ENCODE measurements around the gene PAQR9.

The PAQR9 gene

DNA sequence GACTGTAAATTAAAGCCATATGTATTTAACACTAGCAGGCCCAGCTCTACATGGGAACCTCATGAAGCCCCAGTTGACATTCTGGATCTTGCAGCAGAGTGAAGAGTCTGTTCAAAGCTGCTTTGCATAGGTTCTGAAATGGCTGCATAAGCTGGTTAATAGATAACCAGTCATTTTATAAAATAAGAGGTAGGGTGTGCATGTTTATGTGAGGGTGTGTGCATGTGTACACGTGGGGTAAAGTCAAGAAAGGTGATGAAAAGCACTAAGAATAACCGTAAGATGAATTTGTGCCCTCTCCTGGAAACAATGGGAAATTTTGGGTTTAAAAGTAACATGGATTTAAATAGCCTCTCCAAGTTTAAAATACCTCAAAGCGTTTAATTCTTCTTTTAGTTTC, 33.0 kb downstream of the PAQR9 start:
- no peak for TF ChIP-seq ZNF274 (IDR thresholded peaks at IDR 0.05; ENCODE audit: low read depth, low read length)
- H3K4me3 ChIP-seq (ENCODE audit: low read length): no peak overlapping the region

DNA sequence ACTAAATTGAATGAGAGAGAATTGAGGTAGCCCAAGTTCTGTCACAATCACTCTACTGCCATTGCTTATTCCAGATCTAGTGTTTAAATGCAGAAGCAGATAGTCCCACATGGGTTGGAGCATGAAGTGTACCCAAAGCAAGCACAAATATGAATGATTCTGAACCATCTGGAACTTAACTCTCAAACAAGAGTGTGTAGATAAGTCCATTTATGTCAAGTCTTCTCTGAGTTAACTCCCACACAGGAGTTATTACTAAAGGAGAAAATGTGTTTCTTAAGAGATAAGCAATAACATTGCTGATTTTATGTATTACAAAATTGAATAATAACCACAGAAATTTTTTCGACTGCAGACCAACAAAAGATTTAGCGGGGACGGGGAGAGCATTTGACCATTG, 33.6 kb downstream of the PAQR9 start:
- no peak for TF ChIP-seq ZNF274 (IDR thresholded peaks at IDR 0.05; ENCODE audit: low read depth, low read length)
- H3K4me3 ChIP-seq (ENCODE audit: low read length): no peak overlapping the region

DNA sequence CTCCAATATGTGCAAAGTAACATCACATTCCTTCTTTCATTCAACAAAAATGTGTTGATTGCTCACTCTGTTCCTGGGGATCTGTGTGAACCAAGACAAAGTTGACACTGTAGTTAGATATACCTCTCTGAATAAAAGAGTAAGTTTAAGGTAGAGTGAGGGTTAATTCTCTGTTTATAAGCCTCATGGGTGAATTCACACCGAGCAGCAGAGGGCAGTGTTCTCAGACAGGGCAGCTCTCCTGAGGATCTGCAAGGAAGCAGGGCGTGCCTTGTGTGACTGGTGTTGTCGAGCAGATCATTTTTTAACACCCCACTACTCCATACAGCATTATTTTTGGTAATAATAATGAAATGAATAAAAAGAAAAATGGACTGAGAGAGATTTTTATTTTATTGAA, 34.4 kb downstream of the PAQR9 start:
- H3K4me3 ChIP-seq (ENCODE audit: low read length): no peak overlapping the region
- no peak for TF ChIP-seq ZNF274 (IDR thresholded peaks at IDR 0.05; ENCODE audit: low read depth, low read length)

DNA sequence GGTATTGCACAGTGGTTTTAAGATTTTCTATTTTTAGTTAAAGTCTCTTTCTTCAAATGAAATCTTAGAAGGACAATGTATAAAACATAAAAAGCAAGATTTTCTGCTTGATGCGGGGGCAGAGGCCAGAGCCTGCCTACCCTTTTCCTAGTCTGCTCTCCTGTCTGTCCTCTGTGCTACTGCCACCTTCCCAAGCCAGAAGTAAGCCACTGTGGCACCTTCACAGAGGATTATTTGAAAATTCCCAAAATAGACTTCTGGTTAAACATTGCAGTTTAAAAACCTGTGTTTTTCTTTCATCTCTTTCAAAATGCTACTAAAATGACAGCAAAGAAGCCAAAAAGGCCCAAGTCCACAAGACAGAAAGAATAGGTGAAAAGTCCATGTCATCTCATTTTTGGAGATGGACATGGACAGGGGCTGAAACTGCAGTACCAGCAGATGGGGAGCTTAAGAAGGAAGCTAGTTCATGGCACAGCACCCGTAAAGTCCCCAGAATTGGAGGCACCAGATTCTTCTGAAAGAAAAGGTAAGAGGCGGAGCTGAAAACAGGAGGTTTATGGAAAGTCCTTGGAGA, 37.0 kb downstream of the PAQR9 start:
- no peak for TF ChIP-seq ZNF274 (IDR thresholded peaks at IDR 0.05; ENCODE audit: low read depth, low read length)

DNA sequence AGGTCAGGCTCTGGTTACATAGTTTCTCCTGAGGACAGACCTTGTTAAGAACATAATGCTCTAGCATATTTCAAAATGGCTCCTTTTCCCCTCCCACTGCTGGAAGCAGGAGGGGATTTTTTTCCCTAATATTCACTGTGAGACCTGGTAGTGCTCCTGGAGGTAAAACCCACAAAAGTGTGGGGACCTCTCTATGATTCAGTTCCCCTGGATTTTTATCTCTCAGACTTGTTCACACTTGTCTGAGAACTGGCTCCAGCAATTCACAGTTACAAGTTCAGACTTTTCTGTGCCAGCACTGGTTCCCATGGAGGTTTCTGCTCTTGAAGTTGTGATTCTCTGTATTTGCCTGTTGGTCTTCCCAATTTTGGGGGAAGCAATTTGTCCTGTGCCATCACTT, 38.3 kb downstream of the PAQR9 start:
- H3K4me3 ChIP-seq (ENCODE audit: low read length): no peak overlapping the region
- no peak for TF ChIP-seq ZNF274 (IDR thresholded peaks at IDR 0.05; ENCODE audit: low read depth, low read length)

More for the DNA sequence above, 37.0 kb downstream of the PAQR9 start:
- no peak overlapping the region for H3K4me3 ChIP-seq (ENCODE audit: low read length)

DNA sequence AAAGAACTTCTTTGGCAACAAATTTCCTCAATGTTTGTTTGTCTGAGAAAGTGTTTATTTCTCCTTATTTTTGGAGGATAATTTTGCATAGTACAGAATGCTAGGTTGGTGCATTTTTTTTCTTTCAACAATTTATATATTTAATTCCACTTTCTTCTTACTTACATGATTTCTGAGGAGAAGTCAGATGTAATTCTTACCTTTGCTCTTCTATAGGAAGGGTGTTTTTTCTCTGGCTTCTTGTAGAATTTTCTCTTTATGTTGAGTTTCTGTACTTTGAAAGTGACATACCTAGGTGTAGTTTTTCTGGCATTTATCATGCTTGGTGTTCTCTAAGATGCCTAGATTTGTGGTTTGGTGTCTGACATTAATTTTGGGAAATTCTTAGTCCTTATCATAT, 39.8 kb downstream of the PAQR9 start:
- no peak for TF ChIP-seq ZNF274 (IDR thresholded peaks at IDR 0.05; ENCODE audit: low read depth, low read length)

DNA sequence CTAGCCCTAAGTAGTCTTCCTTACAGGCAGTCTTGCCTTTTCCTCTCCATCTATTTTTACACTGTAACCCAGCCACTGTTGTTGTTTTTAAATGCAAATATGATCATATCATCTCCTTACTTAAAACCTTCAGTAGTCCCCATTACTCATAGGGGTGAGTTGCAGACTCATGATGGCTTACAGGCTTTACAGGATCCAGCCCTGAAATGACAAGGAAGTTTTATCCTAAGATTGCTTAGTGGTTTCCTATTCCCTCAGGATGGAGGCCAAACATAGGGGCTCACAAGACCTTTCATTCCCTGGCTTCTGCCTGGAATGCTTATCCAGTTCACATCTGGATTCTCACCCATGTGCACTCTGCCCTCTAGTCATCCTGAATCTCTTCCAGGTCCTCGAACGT, 46.9 kb downstream of the PAQR9 start:
- no peak for TF ChIP-seq ZNF274 (IDR thresholded peaks at IDR 0.05; ENCODE audit: low read depth, low read length)
- no peak overlapping the region for H3K4me3 ChIP-seq (ENCODE audit: low read length)

More for the DNA sequence above, 39.8 kb downstream of the PAQR9 start:
- H3K4me3 ChIP-seq (ENCODE audit: low read length): no peak overlapping the region

DNA sequence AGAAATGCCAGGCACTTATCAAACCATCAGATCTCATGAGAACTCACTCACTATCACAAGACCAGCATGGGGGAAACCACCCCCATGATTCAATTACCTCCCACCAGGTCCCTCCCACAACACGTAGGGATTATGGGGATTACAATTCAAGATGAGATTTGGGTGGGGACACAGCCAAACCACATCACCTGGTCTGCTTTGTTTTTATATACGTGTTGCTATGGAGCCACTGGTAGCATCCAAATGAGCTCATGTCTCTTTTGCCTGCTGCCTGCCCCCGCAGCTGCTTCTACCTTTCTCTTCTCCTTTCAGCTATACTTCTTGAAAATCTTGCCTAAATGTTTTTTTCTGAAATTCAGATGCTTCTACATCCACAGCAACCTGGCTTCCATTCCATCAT, 47.8 kb downstream of the PAQR9 start:
- no peak overlapping the region for H3K4me3 ChIP-seq (ENCODE audit: low read length)
- no peak for TF ChIP-seq ZNF274 (IDR thresholded peaks at IDR 0.05; ENCODE audit: low read depth, low read length)

DNA sequence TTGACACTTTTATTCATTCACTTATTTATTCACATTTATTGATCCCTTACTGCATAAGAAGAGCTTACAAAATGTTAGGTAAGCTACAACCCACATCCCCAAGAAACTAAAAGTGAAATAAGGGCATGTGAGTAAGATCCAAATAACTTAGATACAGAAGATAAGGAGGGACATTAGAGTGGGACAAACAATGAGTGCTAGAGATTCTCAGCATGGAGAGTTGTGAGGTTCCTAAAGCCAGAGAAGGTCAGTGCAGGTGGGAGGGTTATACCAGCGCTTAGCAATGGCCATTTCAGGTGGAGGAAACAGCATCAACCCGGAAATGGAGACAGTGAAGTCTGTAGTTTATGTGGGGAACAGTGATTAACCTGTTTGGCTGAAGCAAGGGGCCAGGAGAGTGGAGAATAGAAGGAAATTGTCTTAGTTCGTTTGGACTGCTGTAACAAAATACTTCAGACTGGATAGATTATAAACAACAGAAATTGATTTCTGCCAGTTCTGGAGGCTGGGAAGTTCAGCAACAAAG, 49.1 kb downstream of the PAQR9 start:
- H3K4me3 ChIP-seq (ENCODE audit: low read length): no peak overlapping the region
- no peak for TF ChIP-seq ZNF274 (IDR thresholded peaks at IDR 0.05; ENCODE audit: low read depth, low read length)

DNA sequence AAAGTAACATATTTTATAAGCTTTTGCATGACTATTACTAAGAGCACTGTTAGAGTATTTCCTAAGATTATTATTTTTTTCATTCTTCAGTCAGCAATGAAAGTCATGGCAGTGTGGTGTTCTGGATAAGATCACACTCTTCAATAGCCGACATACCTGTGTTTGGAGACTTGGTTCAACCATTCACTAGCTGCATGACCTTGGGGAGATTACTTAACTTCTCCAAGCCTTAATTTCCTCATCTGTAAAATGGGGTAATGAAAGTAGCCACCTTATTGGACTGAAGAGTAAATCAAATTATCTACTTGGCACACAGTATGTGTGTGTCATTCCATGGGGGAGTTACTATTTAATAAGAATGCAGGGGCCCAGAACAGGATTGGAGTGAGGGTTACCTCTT, 50.0 kb downstream of the PAQR9 start:
- TF ChIP-seq ZNF274 (IDR thresholded peaks at IDR 0.05; ENCODE audit: low read depth, low read length): no peak
- H3K4me3 ChIP-seq (ENCODE audit: low read length): no peak overlapping the region

DNA sequence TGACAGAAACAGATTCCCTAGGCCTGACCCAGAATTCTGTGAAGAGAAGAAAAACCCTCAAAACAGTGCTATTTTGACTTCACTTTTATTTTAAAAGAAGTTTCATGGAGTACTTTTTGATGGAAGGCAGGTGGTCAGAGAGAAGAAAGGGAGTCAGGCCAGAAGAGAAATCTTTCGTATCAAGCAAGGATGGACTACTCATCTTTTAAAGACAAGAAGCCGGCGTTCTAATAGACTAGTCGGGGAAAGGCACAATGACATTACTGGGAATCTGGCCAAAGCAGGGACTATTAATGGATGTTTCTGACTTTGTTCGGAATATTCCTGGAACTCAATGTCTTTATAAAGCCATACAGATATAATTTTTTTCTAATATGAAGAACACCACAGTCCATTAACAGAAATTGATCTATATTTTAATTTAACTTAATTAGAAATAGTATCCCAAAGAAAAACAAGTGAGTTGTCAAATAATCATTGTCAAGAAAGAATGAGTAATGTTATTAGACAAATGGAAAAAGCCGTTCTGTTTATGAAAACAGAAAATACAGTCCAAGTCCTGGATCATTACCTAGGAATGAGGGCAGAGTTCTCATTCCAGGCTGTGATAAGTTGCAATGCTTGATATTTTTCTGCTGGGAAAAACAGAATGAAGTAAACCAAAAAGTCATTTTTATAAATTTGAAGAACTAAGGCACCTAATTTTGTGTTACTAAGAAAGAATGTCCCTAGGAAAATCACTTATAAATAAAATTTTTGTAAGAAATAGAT, 50.9 kb downstream of the PAQR9 start:
- no peak overlapping the region for H3K4me3 ChIP-seq (ENCODE audit: low read length)
- TF ChIP-seq ZNF274 (IDR thresholded peaks at IDR 0.05; ENCODE audit: low read depth, low read length): no peak

All from GM08714 (cell line).